Effector CD4-positive, alpha-beta T cell (primary cell): ENCODE measurements around the gene CNOT4.

Source experiments
- DNase-seq: peaks from one replicate; pipeline ENCODE4 v3.0.0-alpha.2; 2020

CNOT4 gene

GRCh38 chr7:135320268-135320667, 189.6 kb downstream of the CNOT4 start:
- DNase-seq: no peak

DNA sequence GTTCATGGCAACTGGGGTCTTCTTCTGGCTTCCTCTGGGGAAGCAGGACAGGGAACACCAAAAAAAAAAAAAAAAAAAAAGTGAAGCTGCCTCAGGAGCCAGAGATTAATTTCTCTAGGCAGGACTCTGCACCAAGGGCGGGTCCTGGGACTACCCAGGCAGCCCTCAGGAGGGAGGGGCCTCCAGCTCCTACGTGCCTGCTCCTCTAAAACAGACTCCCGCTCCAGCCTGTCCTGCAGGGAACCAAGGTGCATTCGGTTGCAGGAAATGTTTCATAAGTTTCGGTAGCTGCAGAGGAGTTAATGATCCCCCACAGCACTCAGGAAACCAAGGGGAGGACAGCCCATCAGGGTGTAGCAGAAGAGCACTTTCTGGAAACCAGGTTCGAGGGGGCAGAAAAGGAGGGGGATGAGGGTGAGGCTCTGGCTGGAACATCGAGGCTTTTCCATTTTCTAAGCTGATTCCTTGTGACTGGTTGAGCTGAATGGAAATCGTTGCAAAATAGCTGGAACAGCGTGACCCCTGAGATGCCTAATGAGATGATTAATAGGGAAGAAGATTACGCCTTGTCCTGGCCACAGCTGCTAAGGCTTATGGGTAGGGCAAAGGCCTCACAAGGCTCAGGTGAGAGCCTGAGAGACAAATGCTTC, 192.1 kb downstream of the CNOT4 start:
- DNase-seq: no peak

DNA sequence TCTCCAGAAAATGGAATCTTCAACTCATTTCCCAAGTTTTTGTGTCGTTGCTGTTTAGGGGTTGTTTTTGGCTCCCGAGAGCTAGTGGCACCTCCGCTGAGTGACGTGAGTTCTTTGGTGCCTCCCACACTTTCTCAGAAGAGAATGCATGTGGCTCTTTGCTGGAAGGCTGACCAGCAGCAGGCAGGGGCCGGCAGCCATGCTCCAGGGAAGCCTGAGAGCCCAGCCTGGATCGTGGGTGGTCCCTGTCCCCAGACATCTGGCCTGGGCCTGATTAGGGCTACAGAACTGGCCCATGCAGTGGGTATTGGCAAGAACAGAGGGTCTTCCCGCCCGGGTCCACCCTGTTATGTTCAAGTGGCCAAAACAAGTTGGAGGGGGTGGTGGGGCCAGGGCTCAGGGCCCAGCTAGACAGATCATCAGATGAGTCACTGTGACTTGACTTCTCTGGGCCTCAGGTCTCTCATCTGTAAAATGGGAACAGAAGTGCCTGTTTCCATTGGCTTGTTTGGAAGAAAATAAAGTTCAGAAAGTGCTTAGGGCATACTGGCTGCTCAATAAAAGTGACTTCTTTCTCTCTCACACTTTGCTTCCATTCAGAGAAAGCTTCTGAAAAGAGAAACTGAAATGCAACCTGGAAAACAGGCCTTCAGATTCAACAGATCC, 193.1 kb downstream of the CNOT4 start:
- no peak for DNase-seq

DNA sequence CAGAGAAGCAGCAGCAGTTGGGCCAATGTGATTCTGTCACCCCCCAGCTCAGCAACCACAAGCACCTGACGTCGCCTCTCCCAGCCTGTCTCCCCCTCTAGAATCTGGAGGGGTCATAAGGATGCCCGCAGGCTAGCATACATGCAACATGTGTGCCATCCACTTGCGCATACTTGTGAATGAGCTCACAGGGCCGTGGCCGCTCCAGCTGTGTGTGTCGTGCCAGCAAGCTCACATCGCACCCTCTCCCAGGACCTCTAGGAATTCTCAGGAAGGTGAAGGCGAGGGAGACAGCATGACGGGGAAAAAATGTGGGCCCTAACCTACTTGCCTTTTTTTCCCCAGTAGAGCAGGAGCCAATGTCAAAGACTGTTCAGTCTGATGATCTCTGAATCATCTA, 195.9 kb downstream of the CNOT4 start:
- no peak for DNase-seq
